OCI-LY1 (cell line): ENCODE results near the gene DPF1.

Experiments used
- EZH2 ChIP-seq: fragments of 200-600 bp; sonication (generic), shearing (Covaris generic); IDR thresholded peaks from 2 replicates; pipeline ENCODE4 v1.8.0; 2017; ENCODE audit warnings: borderline replicate concordance, mixed run types, mild to moderate bottlenecking, antibody characterized with exemption, low read length, moderate library complexity, mixed read lengths
- TF ChIP-seq, protein P1 (sequence below): fragments of 200-600 bp; sonication (generic), shearing (Covaris generic); IDR thresholded peaks from 2 replicates; pipeline ENCODE4 v1.5.1; 2017; ENCODE audit warnings: mild to moderate bottlenecking, antibody characterized with exemption, low read length, moderate library complexity, mixed read lengths

DNA sequence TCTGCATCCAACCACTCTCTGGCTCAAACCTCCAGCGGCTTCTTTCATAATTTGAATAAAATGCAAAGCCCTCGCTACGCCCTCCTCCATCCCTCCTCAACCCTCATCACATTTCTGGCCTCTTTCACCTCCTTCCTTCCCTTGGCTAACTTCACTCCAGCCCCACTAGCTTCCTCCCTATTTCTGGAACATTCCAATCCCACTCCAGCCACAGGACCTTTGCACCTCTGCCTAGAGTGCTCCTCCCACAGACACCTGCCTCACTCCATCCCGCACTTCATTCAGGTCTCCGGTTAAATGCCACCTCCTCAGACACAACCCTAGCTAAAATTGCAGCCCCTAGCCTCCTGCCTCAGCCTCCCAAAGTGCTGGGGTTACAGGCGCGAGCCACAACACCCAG, 7.9 kb upstream of the DPF1 start:
- TF ChIP-seq, protein P1, sequence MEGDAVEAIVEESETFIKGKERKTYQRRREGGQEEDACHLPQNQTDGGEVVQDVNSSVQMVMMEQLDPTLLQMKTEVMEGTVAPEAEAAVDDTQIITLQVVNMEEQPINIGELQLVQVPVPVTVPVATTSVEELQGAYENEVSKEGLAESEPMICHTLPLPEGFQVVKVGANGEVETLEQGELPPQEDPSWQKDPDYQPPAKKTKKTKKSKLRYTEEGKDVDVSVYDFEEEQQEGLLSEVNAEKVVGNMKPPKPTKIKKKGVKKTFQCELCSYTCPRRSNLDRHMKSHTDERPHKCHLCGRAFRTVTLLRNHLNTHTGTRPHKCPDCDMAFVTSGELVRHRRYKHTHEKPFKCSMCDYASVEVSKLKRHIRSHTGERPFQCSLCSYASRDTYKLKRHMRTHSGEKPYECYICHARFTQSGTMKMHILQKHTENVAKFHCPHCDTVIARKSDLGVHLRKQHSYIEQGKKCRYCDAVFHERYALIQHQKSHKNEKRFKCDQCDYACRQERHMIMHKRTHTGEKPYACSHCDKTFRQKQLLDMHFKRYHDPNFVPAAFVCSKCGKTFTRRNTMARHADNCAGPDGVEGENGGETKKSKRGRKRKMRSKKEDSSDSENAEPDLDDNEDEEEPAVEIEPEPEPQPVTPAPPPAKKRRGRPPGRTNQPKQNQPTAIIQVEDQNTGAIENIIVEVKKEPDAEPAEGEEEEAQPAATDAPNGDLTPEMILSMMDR = no peak
- TF ChIP-seq EZH2 = no peak
